HG02642 (cell line): Measurements from ENCODE around the gene ELAVL2.

ENCODE experiments used
- ATAC-seq: cut with Tn5 transposase; IDR thresholded peaks from one replicate; pipeline ENCODE4 v1.9.1; 2021; ENCODE audit warnings: mild to moderate bottlenecking; ENCODE audit not compliant: unreplicated experiment, poor library complexity

ELAVL2 gene

GRCh38 chr9:23669776-23670175, 156.3 kb downstream of the ELAVL2 start:
- no peak for ATAC-seq

- ATAC-seq = no peak
Measured at GRCh38 chr9:23665635-23666034, 160.4 kb downstream of the ELAVL2 start.

DNA sequence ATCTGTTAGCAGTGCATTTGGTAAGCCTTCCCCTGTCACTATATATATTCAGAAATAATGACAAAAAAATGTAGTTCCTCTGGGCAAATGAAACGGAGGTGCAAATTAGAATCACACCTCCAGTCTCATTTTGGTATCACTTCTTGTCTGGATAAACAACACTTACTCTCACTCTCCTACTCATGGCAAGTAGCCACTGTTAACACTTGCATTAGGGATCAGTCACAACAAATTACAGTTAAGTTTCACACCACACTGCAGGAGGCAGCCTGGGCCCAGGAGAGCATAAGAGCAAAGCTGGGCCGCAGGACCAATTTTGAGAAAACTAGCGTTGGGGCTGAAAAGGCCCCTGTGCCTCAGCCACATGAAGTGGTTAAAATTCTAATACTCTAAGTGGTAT, 161.0 kb downstream of the ELAVL2 start:
- ATAC-seq = no peak

- no peak for ATAC-seq
Measured at GRCh38 chr9:23663946-23664345, 162.1 kb downstream of the ELAVL2 start.

DNA sequence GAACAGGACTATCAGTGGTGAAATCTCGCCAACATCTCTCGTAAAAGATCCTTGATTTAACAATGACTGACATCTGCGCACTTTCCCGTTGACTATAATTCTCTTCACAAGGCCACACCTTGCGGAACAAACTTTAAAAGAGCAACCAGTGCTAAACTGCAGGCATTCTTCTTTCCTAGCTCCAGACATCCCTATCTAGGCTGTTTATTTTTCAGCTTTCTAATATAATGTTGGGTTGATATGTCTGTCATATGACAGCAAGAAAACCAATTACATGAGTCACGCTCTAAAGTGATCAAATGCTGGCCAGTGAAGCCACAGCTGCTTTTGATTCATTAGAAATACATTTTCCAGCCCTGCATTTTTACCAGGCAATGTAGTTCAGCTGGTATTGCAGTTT, 162.5 kb downstream of the ELAVL2 start:
- ATAC-seq = no peak

- no peak for ATAC-seq
Measured at GRCh38 chr9:23663125-23663524, 162.9 kb downstream of the ELAVL2 start.

DNA sequence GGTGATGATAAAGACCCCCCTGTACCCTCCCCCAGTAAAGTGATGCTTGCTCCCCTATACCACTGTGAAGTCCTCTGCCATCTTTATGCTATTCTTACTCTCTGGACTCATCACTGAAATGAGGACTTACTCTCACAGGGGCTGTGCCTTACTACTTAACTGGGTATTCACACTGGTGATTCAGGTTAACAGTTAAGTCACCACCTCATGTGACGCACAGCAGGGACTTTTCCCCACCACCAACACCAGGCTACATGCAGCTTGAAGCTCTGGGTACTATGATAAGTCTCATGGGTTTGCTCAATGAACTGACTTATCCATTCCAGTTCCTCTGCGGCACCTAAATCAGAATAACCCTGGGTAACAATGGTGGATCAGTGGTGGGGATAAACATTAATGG, 163.7 kb downstream of the ELAVL2 start:
- ATAC-seq = no peak

DNA sequence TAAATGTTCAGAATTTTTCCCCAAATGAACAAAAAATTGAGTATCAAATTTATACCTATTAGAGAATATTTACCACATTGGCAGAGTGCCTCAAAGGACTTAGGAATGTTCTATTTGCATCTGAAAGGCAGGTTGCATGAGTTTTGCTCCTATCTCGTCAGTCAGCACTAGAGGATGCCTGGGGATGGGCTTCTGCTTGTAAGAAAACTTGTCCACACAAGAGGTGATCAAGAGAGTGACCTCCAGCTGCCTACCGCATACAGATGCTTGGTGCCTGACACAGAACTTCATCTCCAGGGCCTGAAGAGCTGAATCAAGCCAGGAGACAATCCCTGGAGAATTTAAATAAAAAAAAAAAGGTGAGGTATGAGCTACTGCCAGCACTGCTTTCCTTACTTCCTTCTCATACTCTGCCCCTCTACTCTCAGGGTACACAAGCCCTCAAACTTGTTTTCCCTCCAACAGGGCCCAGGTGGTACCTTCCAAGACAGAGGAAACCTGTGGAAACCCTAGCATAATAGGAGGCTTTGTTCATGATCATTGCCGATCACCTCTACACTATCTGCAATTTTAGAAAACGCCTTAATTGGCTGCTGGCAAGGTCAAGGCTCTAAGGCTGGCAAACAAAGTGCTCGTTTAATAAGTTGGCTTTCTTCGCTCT, 166.6 kb downstream of the ELAVL2 start:
- no peak for ATAC-seq

- no peak for ATAC-seq
Measured at GRCh38 chr9:23658376-23659258, 167.4 kb downstream of the ELAVL2 start.

DNA sequence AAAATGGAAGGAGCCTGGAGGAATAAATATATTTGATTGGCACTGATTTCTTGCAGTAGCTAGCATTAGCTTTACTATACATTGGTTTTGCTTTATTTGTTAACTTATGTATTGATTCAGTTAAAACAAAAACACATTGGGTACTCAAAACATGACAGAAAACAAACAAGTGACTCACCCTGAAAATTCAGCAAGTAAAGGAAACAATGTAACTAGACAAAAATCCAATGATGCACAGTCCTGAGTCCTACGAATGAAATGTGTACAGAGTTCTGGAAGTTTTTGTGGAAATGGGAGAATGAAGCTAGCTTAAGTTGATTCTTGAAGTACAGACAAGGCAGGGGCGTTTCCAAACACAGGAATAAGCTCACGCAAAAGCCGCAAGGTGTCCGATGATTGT, 175.0 kb downstream of the ELAVL2 start:
- ATAC-seq = no peak

DNA sequence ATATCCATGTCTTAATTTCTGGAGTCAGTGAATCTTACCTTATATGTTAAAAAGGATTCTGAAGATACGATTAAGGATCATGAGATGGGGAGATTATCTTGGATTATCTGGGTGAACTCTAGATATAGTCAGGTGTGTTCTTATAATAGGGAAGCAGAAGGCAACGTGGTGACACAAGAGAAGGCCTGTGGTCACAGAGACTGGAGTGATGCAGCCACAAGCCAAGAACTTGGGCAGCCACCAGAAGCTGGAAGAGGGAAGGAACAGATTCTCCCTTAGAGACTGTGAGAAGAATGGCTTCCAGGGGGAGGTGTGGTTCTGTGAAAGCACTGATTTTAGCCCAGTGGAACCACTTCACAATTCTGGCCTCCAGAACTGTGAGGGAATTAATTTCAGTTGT, 177.4 kb downstream of the ELAVL2 start:
- no peak for ATAC-seq

DNA sequence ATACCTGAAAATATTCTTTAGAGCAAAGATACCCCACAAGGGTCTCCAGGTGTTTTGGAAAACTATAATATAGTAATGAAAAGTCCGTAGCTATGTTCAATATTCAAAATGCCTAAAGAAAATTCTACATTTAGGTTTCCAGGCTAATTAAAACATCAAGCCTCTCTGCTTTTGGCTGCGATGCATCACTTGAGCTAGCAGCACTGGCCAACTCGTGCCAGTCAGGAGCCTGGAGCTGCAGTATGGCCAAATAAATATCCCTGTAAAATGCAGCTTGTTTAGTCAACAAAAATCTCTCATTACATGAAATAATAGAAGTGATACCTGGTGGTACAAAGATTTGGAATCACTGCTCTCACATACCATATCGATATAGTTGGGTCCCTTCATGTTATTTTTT, 181.1 kb downstream of the ELAVL2 start:
- no peak for ATAC-seq

- ATAC-seq = no peak
Measured at GRCh38 chr9:23644326-23644725, 181.7 kb downstream of the ELAVL2 start.

DNA sequence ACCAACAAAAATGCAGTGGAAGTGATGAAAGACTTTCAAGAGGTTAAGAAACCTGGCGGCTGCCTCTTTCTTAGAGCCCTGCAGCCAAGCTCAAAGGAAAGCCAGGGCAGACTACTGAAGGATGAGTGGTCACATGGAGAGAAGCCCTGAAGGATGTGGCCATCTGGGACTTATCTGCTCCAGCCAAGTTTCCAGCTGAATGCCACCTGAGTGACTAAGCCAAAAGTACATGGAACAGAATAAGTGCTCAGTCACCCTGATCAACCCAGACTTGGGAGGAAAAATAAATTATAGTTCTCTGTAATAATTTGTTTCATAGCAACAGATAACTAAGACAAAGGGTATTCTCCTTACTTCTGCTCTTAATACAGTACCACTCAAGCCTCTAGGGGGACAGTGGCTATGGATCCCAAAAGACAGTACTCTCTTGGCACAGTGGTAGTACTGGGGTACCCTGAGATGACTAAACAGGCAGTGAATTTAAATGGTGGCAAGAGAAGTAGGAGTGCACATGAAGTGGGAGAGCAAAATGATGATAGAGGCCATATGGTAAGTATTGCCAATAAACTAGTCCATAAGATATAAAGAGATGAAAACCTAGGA, 182.3 kb downstream of the ELAVL2 start:
- no peak for ATAC-seq
